IPS-15b (cell line): Measurements from ENCODE around the gene MTG2.

Experiments used
- H3K27me3 ChIP-seq: one replicate; pipeline ENCODE4 v1.6.1; 2013; ENCODE audit warnings: low read length; ENCODE audit not compliant: control insufficient read depth, insufficient read depth
- H3K36me3 ChIP-seq: one replicate; pipeline ENCODE4 v1.6.1; 2013; ENCODE audit warnings: low read length; ENCODE audit not compliant: control insufficient read depth, insufficient read depth
- H3K4me1 ChIP-seq: one replicate; pipeline ENCODE4 v1.6.1; 2013; ENCODE audit warnings: mild to moderate bottlenecking, low read length; ENCODE audit not compliant: control insufficient read depth, insufficient read depth
- H3K4me3 ChIP-seq: one replicate; pipeline ENCODE4 v1.5.1; 2013; ENCODE audit warnings: low read depth, low read length
- H3K9ac ChIP-seq: one replicate; pipeline ENCODE4 v1.6.1; 2013; ENCODE audit warnings: low read depth, mild to moderate bottlenecking, low read length
- H3K9me3 ChIP-seq: one replicate; pipeline ENCODE4 v1.6.1; 2013; ENCODE audit warnings: mild to moderate bottlenecking, low read length; ENCODE audit not compliant: control insufficient read depth, insufficient read depth

Gene MTG2

GRCh38 chr20:62178316-62179161, 4.3 kb upstream of the MTG2 start:
- no peak overlapping the region for H3K9ac ChIP-seq
- H3K4me3 ChIP-seq, result no peak overlapping the region
- peaks cover 18% of the 10 kb centered on the region for H3K36me3 ChIP-seq
- no peaks in the 10 kb centered on the region for H3K27me3 ChIP-seq
- no peaks in the 10 kb centered on the region for H3K9me3 ChIP-seq
- peaks cover 1% of the 10 kb centered on the region for H3K4me1 ChIP-seq

- Histone ChIP-seq H3K9ac (no peak overlapping the region), H3K36me3 (peaks cover 15% of the 10 kb centered on the region), H3K4me3 (no peak overlapping the region), H3K27me3 (no peaks in the 10 kb centered on the region), H3K4me1 (peaks cover 2% of the 10 kb centered on the region), H3K9me3 (no peaks in the 10 kb centered on the region)
Observed at GRCh38 chr20:62179162-62179504, 3.7 kb upstream of the MTG2 start.

- Histone ChIP-seq H3K36me3 (peaks cover 10% of the 10 kb centered on the region), H3K4me3 (peak overlapping the region; percentile 77), H3K9ac (no peak overlapping the region)
Observed at GRCh38 chr20:62181808-62182207, 1.0 kb upstream of the MTG2 start.

GRCh38 chr20:62183426-62184142, 756 bp downstream of the MTG2 start:
- H3K4me1 ChIP-seq, result peaks cover 2% of the 10 kb centered on the region
- no peaks in the 10 kb centered on the region for H3K27me3 ChIP-seq
- H3K9ac ChIP-seq, result peak overlapping the region; percentile 72
- peak overlapping the region; percentile 90 for H3K4me3 ChIP-seq
- H3K36me3 ChIP-seq, result peaks cover 8% of the 10 kb centered on the region
- H3K9me3 ChIP-seq, result no peaks in the 10 kb centered on the region

More at GRCh38 chr20:62181808-62182207, 1.0 kb upstream of the MTG2 start:
- H3K9me3 ChIP-seq, result no peaks in the 10 kb centered on the region
- peaks cover 2% of the 10 kb centered on the region for H3K4me1 ChIP-seq
- no peaks in the 10 kb centered on the region for H3K27me3 ChIP-seq

- Histone ChIP-seq H3K27me3 (no peaks in the 10 kb centered on the region), H3K36me3 (no peaks in the 10 kb centered on the region), H3K4me1 (peaks cover 2% of the 10 kb centered on the region), H3K4me3 (no peak overlapping the region), H3K9me3 (no peaks in the 10 kb centered on the region), H3K9ac (no peak overlapping the region)
Observed at GRCh38 chr20:62186096-62186426, 3.2 kb downstream of the MTG2 start.

GRCh38 chr20:62186887-62187866, 4.3 kb downstream of the MTG2 start:
- no peak overlapping the region for H3K4me3 ChIP-seq
- peaks cover 2% of the 10 kb centered on the region for H3K4me1 ChIP-seq
- peaks cover 3% of the 10 kb centered on the region for H3K36me3 ChIP-seq
- no peaks in the 10 kb centered on the region for H3K27me3 ChIP-seq
- no peaks in the 10 kb centered on the region for H3K9me3 ChIP-seq
- H3K9ac ChIP-seq, result no peak overlapping the region

- Histone ChIP-seq H3K4me3 (no peak overlapping the region), H3K36me3 (peaks cover 3% of the 10 kb centered on the region), H3K27me3 (no peaks in the 10 kb centered on the region), H3K9me3 (no peaks in the 10 kb centered on the region), H3K4me1 (no peaks in the 10 kb centered on the region), H3K9ac (no peak overlapping the region)
Observed at GRCh38 chr20:62190639-62191411, 8.0 kb downstream of the MTG2 start.

GRCh38 chr20:62191781-62192559, 9.1 kb downstream of the MTG2 start:
- Histone ChIP-seq H3K4me3 (no peak overlapping the region), H3K4me1 (no peaks in the 10 kb centered on the region), H3K36me3 (peaks cover 3% of the 10 kb centered on the region), H3K27me3 (no peaks in the 10 kb centered on the region), H3K9me3 (no peaks in the 10 kb centered on the region), H3K9ac (no peak overlapping the region)

GRCh38 chr20:62192635-62193034, 9.8 kb downstream of the MTG2 start:
- no peak overlapping the region for H3K9ac ChIP-seq

GRCh38 chr20:62193079-62194025, 10.5 kb downstream of the MTG2 start:
- no peaks in the 10 kb centered on the region for H3K27me3 ChIP-seq
- H3K4me3 ChIP-seq, result no peak overlapping the region
- H3K9me3 ChIP-seq, result no peaks in the 10 kb centered on the region
- H3K9ac ChIP-seq, result no peak overlapping the region
- H3K36me3 ChIP-seq, result peaks cover 6% of the 10 kb centered on the region
- no peaks in the 10 kb centered on the region for H3K4me1 ChIP-seq

More at GRCh38 chr20:62192635-62193034, 9.8 kb downstream of the MTG2 start:
- H3K27me3 ChIP-seq, result no peaks in the 10 kb centered on the region
- peaks cover 3% of the 10 kb centered on the region for H3K36me3 ChIP-seq
- no peaks in the 10 kb centered on the region for H3K4me1 ChIP-seq
- no peak overlapping the region for H3K4me3 ChIP-seq
- no peaks in the 10 kb centered on the region for H3K9me3 ChIP-seq
